ENCODE results near the gene TRAM2.

TRAM2 gene

DNA sequence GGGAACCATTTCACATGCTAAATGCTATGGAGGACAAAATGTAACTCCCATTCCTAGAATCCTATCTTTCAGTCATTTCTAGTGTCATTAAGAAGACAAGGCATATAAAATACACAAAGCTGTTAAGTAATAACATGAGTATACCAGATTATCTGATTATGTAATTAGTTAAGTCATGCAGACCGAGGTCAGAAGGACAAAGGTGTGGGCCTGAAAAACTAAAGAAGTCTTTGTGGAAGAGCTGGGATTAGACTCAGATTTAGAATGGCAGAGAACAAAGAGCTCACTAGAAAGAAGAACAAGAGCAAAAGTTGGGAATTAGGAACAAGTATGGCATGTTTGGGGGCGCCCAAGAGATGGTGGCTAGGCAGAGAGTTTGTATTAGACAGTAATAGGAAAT lies 119.8 kb downstream of the TRAM2 start:
- Histone ChIP-seq H3K4me3 (ENCODE audit: severe bottlenecking) (no peak overlapping the region), H3K36me3 (ENCODE audit: low read depth) (peaks cover 6% of the 10 kb centered on the region; the same call in 1 of the 2 replicates), H3K4me1 (ENCODE audit: insufficient read depth, poor library complexity, severe bottlenecking) (peaks cover 14% of the 10 kb centered on the region), H3K9me3 (ENCODE audit: severe bottlenecking) (no peaks in the 10 kb centered on the region), H3K27me3 (ENCODE audit: insufficient read depth, poor library complexity, severe bottlenecking) (no peaks in the 10 kb centered on the region), H3K27ac (ENCODE audit: poor library complexity, severe bottlenecking) (no peak overlapping the region)
- no peak for TF ChIP-seq CTCF (IDR thresholded peaks at IDR 0.05; ENCODE audit: poor library complexity, severe bottlenecking)
- ATAC-seq (ENCODE audit: low read depth) = no peak
- no peak for DNase-seq (ENCODE audit: low spot score)

- no peak overlapping the region for H3K4me3 ChIP-seq (ENCODE audit: severe bottlenecking)
- no peak for TF ChIP-seq CTCF (IDR thresholded peaks at IDR 0.05; ENCODE audit: poor library complexity, severe bottlenecking)
- H3K9me3 ChIP-seq (ENCODE audit: severe bottlenecking) = peaks cover 8% of the 10 kb centered on the region
- DNase-seq (ENCODE audit: low spot score) (no peak), ATAC-seq (ENCODE audit: low read depth) (peak; percentile 100)
- peaks cover 14% of the 10 kb centered on the region for H3K4me1 ChIP-seq (ENCODE audit: insufficient read depth, poor library complexity, severe bottlenecking)
- no peaks in the 10 kb centered on the region for H3K27me3 ChIP-seq (ENCODE audit: insufficient read depth, poor library complexity, severe bottlenecking)
- H3K27ac ChIP-seq (ENCODE audit: poor library complexity, severe bottlenecking) = peak overlapping the region; percentile 78
- H3K36me3 ChIP-seq (ENCODE audit: low read depth) = peaks cover 6% of the 10 kb centered on the region; the same call in 1 of the 2 replicates
Measured at GRCh38 chr6:52454556-52454955, 122.3 kb downstream of the TRAM2 start.

All from RWPE2 (cell line).